SK-N-MC (cell line): Measurements from ENCODE around the gene KCNT1.

Experiments used
- EZH2 ChIP-seq: fragments of 200-600 bp; sonication (generic); IDR thresholded peaks from one replicate; pipeline ENCODE4 v1.6.1; 2017; ENCODE audit warnings: antibody characterized with exemption
- FOXP2 ChIP-seq: optimal IDR thresholded peaks from 2 replicates; pipeline ENCODE3; 2011; ENCODE audit warnings: mild to moderate bottlenecking, moderate library complexity; ENCODE audit not compliant: insufficient read depth; ENCODE audit errors: extremely low read length, control extremely low read depth
- POLR2AphosphoS5 ChIP-seq: IDR thresholded peaks from 2 replicates; pipeline ENCODE4 v1.6.1; 2012; ENCODE audit warnings: mild to moderate bottlenecking, low read depth, low read length, borderline replicate concordance

GRCh38 chr9:135757356-135757755 lies 55.4 kb downstream of the KCNT1 start:
- TF ChIP-seq POLR2AphosphoS5 (no peak), EZH2 (no peak), FOXP2 (no peak)
